Testis (tissue), 2 donors: Measurements from ENCODE around the gene PCDHA5.

ENCODE experiments used
- CTCF ChIP-seq, 3 experiments: fragments of 450-650 bp in 2 of 3; fragments of 200-600 bp in 1 of 3; sonication (generic) in 1 of 3; IDR thresholded peaks; one replicate each; pipeline ENCODE4 v1.5.1; 2016 to 2019; ENCODE audit warnings: antibody characterized with exemption in 3 of 3, mild to moderate bottlenecking in 2 of 3, moderate library complexity in 1 of 3
- POLR2A ChIP-seq: fragments of 450-650 bp; IDR thresholded peaks from one replicate; pipeline ENCODE4 v1.6.1; 2017; ENCODE audit warnings: antibody characterized with exemption, mild to moderate bottlenecking, moderate library complexity

- TF ChIP-seq CTCF (IDR thresholded peaks at IDR 0.05): no peak
- no peak for TF ChIP-seq POLR2A
These were observed 21.7 kb downstream of the PCDHA5 start for GRCh38 chr5:140842798-140843733.
